Measurements from ENCODE around the gene SPHK1. TPM values are rescaled to one million over a fixed set of nuclear protein-coding genes. Genes with fewer than 3 reads are reported as not detected.
A peak's percentile ranks its signal among the peaks of the same experiment; 100 is the strongest.

Gene SPHK1, protein sequence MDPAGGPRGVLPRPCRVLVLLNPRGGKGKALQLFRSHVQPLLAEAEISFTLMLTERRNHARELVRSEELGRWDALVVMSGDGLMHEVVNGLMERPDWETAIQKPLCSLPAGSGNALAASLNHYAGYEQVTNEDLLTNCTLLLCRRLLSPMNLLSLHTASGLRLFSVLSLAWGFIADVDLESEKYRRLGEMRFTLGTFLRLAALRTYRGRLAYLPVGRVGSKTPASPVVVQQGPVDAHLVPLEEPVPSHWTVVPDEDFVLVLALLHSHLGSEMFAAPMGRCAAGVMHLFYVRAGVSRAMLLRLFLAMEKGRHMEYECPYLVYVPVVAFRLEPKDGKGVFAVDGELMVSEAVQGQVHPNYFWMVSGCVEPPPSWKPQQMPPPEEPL
- 10 to 100 TPM; 14.7 to 17.7 TPM for total RNA-seq
- 8.0 TPM for polyA plus RNA-seq (ENCODE audit: insufficient read depth, low read depth, low replicate concordance)
- long read RNA-seq, donor 1, partial matches to known transcripts = 0 of 4 reads
- long read RNA-seq, donor 1, other reads (novel, unspliced or antisense) = 0 of 4 reads
- long read RNA-seq, donor 2, partial matches to known transcripts = 0 of 2 reads
- long read RNA-seq, donor 2, other reads (novel, unspliced or antisense) = 0 of 2 reads

DNA sequence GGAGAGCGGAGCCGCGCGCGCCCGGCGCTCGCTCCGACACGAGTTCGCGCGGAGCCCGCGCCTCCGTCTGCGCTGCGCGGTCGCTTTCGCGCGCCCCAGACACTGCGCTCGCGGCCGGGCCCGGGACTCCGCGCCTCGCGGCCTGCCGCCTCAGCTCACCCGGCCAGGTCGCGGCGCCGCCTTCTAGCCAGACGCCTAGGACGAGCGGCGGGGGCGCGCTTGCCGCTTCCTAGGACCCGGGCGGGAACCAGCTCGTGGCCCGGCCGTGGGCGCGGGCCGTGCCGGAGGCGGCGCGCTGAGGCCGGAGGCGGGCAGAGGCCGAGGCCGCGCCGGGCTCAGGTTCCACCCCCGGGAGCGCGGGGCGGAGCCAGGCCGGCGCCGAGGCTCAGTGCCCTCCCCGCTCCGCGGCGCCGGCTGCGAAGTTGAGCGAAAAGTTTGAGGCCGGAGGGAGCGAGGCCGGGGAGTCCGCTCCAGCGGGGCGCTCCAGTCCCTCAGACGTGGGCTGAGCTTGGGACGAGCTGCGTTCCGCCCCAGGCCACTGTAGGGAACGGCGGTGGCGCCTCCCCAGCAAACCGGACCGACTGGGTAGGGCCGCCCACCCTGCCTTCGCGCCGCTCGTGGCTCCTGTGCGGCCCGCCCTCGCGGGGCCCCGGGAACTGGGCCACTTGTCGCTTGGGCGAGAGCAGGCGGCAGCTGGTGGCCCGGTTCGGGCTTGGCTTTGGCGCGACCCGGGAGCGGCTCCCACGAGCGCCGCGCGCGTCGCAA lies at the start of gene SPHK1:
Gene SPHK1, plus strand, starts transcription at position 388 of the 765 bp plus-strand sequence. CDS start 1,036 bp downstream, outside the sequence.
- DNase-seq = peak; percentile 56
- no peaks in the 10 kb centered on the region for H3K36me3 ChIP-seq (ENCODE audit: low read depth, missing control alignments)
- peak within 1 kb of the TSS; percentile 77 to 84 for H3K27ac ChIP-seq
- peak within 1 kb of the TSS; percentile 46 to 66 for H3K4me3 ChIP-seq
- intact Hi-C loops (cut with DNase I; ENCODE audit: low total_unique reads) = no loop called here
- TF ChIP-seq, protein P1, sequence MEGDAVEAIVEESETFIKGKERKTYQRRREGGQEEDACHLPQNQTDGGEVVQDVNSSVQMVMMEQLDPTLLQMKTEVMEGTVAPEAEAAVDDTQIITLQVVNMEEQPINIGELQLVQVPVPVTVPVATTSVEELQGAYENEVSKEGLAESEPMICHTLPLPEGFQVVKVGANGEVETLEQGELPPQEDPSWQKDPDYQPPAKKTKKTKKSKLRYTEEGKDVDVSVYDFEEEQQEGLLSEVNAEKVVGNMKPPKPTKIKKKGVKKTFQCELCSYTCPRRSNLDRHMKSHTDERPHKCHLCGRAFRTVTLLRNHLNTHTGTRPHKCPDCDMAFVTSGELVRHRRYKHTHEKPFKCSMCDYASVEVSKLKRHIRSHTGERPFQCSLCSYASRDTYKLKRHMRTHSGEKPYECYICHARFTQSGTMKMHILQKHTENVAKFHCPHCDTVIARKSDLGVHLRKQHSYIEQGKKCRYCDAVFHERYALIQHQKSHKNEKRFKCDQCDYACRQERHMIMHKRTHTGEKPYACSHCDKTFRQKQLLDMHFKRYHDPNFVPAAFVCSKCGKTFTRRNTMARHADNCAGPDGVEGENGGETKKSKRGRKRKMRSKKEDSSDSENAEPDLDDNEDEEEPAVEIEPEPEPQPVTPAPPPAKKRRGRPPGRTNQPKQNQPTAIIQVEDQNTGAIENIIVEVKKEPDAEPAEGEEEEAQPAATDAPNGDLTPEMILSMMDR (IDR thresholded peaks at IDR 0.05) = no peak
- TF ChIP-seq POLR2A (IDR thresholded peaks at IDR 0.05) = no peak
- 0% methylated on average over 41 of the region's 118 CpGs; no CpG with 5 or more reads in 1 of the 2 donors for WGBS, 2 donors
- peaks cover 22% of the 10 kb centered on the region for H3K4me1 ChIP-seq
- H3K27me3 ChIP-seq = no peaks in the 10 kb centered on the region
- no peaks in the 10 kb centered on the region for H3K9me3 ChIP-seq

DNA sequence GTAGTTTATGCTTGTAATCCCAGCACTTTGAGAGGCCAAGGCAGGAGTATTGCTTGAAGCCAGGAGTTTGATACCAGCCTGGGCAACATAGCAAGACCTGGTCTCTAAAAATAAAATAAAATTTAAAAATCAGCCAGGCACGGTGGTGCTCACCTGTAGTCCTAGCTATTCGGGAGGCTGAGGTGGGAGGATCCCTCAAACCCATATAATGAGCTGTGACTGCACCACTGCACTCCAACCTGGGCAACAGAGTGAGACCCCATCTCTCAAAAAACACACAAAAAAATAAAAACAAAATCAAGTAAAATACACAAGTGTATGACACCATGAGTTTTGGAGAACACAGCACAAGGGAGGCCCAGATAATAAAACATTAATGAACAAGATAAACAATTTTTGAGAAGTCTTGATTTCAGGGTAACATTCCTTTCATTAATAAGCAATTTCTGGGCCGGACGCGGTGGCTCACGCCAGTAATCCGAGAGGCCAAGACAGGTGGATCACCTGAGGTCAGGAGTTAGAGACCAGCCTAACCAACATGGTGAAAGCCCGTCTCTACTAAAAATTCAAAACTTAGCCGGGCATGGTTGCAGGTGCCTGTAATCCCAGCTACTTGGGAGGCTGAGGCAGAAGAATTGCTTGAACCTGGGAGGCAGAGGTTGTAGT lies 48.6 kb upstream of the SPHK1 start:
- TF ChIP-seq, protein P1 (IDR thresholded peaks at IDR 0.05) = no peak
- no peak for TF ChIP-seq POLR2A (IDR thresholded peaks at IDR 0.05)
- Histone ChIP-seq H3K27ac (no peak overlapping the region), H3K27me3 (no peaks in the 10 kb centered on the region), H3K36me3 (ENCODE audit: low read depth, missing control alignments) (no peaks in the 10 kb centered on the region), H3K9me3 (no peaks in the 10 kb centered on the region), H3K4me1 (peaks cover 15% of the 10 kb centered on the region), H3K4me3 (no peak overlapping the region)
- intact Hi-C loops (cut with DNase I; ENCODE audit: low total_unique reads) = no loop called here
- WGBS, 2 donors = 90 to 92% methylated on average over 9 of the region's 9 CpGs
- DNase-seq = no peak

GRCh38 chr17:76336756-76337412 lies 47.5 kb upstream of the SPHK1 start:
- peak overlapping the region in 1 of 2 donors; percentile 54 for H3K27ac ChIP-seq
- 62 to 72% methylated on average over 7 of the region's 7 CpGs for WGBS, 2 donors
- intact Hi-C loops (cut with DNase I; ENCODE audit: low total_unique reads) = no loop called here
- no peaks in the 10 kb centered on the region for H3K9me3 ChIP-seq
- H3K36me3 ChIP-seq (ENCODE audit: low read depth, missing control alignments) = no peaks in the 10 kb centered on the region
- DNase-seq = peak; percentile 64
- TF ChIP-seq, protein P1 (IDR thresholded peaks at IDR 0.05) = no peak
- no peak for TF ChIP-seq POLR2A (IDR thresholded peaks at IDR 0.05)
- no peaks in the 10 kb centered on the region for H3K27me3 ChIP-seq
- peaks cover 15% of the 10 kb centered on the region for H3K4me1 ChIP-seq
- no peak overlapping the region for H3K4me3 ChIP-seq

- H3K27ac ChIP-seq = peak overlapping the region; percentile 54 to 66
Observed at GRCh38 chr17:76337413-76337777, 47.0 kb upstream of the SPHK1 start.

More at GRCh38 chr17:76337413-76337777, 47.0 kb upstream of the SPHK1 start:
- Histone ChIP-seq H3K9me3 (no peaks in the 10 kb centered on the region), H3K4me1 (peaks cover 15% of the 10 kb centered on the region), H3K4me3 (no peak overlapping the region), H3K27me3 (no peaks in the 10 kb centered on the region), H3K36me3 (ENCODE audit: low read depth, missing control alignments) (no peaks in the 10 kb centered on the region)
- TF ChIP-seq POLR2A (IDR thresholded peaks at IDR 0.05) = no peak
- WGBS, 2 donors = 81 to 82% methylated on average over 6 of the region's 6 CpGs
- DNase-seq = no peak
- intact Hi-C loops (cut with DNase I; ENCODE audit: low total_unique reads) = no loop called here
